Gastroesophageal sphincter (tissue), 3 donors: ENCODE measurements around the gene WDR46.

ENCODE experiments used
- CTCF ChIP-seq, 4 experiments: fragments of 200-600 bp in 2 of 4; fragments of 450-650 bp in 2 of 4; sonication (generic) in 1 of 4; IDR thresholded peaks; one replicate each; pipeline ENCODE4 v1.5.1; 2017 to 2019; ENCODE audit warnings: antibody characterized with exemption in 4 of 4, mild to moderate bottlenecking in 2 of 4, moderate library complexity in 2 of 4
- POLR2A ChIP-seq, 2 donors: fragments of 450-650 bp; IDR thresholded peaks; one replicate each; pipeline ENCODE4 v1.6.1; 2017; ENCODE audit warnings: antibody characterized with exemption in 2 of 2, mild to moderate bottlenecking in 2 of 2, moderate library complexity in 1 of 2
- POLR2AphosphoS5 ChIP-seq: sonication (generic); formaldehyde crosslinking; IDR thresholded peaks from one replicate; pipeline ENCODE4 v1.6.1; 2017; ENCODE audit warnings: antibody characterized with exemption

GRCh38 chr6:33336495-33336894 lies 47.5 kb upstream of the WDR46 start:
- TF ChIP-seq CTCF (IDR thresholded peaks at IDR 0.05): no peak
- TF ChIP-seq POLR2A (IDR thresholded peaks at IDR 0.05): no peak
- TF ChIP-seq POLR2AphosphoS5: no peak
